T-cell (primary cell): ENCODE measurements around the gene RCN2. TPM values are rescaled to one million over a fixed set of nuclear protein-coding genes. Genes with fewer than 3 reads are reported as not detected.

Experiments used
- ATAC-seq, 4 experiments: fragments of 200-7000 bp in 3 of 4; fragments of 150-1000 bp in 1 of 4; cut with Tn5 transposase; replicated peaks in 1 of 4; 1 replicate in 3 of 4; 2 replicates in 1 of 4; pipeline ENCODE4 v1.10.0; 2021; ENCODE audit warnings: moderate library complexity in 3 of 4, mild to moderate bottlenecking in 2 of 4, moderate number of reproducible peaks in 1 of 4
- CTCF ChIA-PET, 2 donors: fragments of 300-600 bp; sonication (Branson Sonifier 250); formaldehyde crosslinking; loops; one replicate each; lab custom pipeline; 2022; ENCODE audit warnings: antibody characterized with exemption in 2 of 2; lab: Charles Lee
- POLR2A ChIA-PET, 2 donors: fragments of 300-600 bp; sonication (Branson Sonifier 250); formaldehyde crosslinking; loops; one replicate each; lab custom pipeline; 2022; ENCODE audit warnings: antibody characterized with exemption in 2 of 2; lab: Charles Lee
- DNase-seq, 35 experiments: peaks; one replicate each; pipeline versions ENCODE4 v3.0.0 to v3.0.0-alpha.2; 2013 to 2023
- H3K27ac ChIP-seq: one replicate; pipeline ENCODE4 v1.5.1; 2013; ENCODE audit warnings: low read length
- H3K27me3 ChIP-seq, 2 experiments: replicated peaks in 1 of 2; 1 replicate in 1 of 2; 2 replicates in 1 of 2; pipeline versions ENCODE4 v1.6.1 to v1.7.0; 2013; ENCODE audit warnings: low read length in 1 of 2, mixed read lengths in 1 of 2; ENCODE audit not compliant: control insufficient read depth in 2 of 2, insufficient read depth in 2 of 2; ENCODE audit errors: extremely low read depth in 1 of 2
- H3K36me3 ChIP-seq, 2 donors: 1 replicate in 1 of 2; 2 replicates in 1 of 2; pipeline versions ENCODE4 v1.6.1 to v1.7.0; 2013; ENCODE audit warnings: low read length in 1 of 2; ENCODE audit not compliant: control insufficient read depth in 2 of 2, insufficient read depth in 1 of 2; ENCODE audit errors: extremely low read depth in 1 of 2
- H3K4me1 ChIP-seq, 2 experiments: 1 replicate in 1 of 2; 2 replicates in 1 of 2; pipeline versions ENCODE4 v1.6.1 to v1.7.0; 2013; ENCODE audit warnings: low read length in 2 of 2, mixed read lengths in 1 of 2; ENCODE audit not compliant: insufficient read depth in 2 of 2, control insufficient read depth in 1 of 2; ENCODE audit errors: extremely low read depth in 1 of 2
- H3K4me3 ChIP-seq, 2 donors: 1 replicate in 1 of 2; 2 replicates in 1 of 2; pipeline versions ENCODE4 v1.5.1 to v1.7.0; 2013; ENCODE audit warnings: mild to moderate bottlenecking in 2 of 2, low read length in 1 of 2, moderate library complexity in 1 of 2; ENCODE audit not compliant: control insufficient read depth in 1 of 2; ENCODE audit errors: extremely low read depth in 1 of 2
- H3K9me3 ChIP-seq: 2 replicates; pipeline ENCODE4 v1.7.0; 2013
- H3K27ac Mint-ChIP-seq, 2 donors: one replicate each; pipeline ENCODE4 v1.8.0; 2020 to 2021; ENCODE audit warnings: mild to moderate bottlenecking in 2 of 2, mixed read lengths in 2 of 2
- H3K27me3 Mint-ChIP-seq, 2 donors: one replicate each; pipeline ENCODE4 v1.8.0; 2021 to 2022; ENCODE audit warnings: mixed read lengths in 2 of 2
- H3K36me3 Mint-ChIP-seq: one replicate; pipeline ENCODE4 v1.8.0; 2021; ENCODE audit warnings: mixed read lengths
- H3K4me1 Mint-ChIP-seq, 3 donors: one replicate each; pipeline ENCODE4 v1.8.0; 2020 to 2022; ENCODE audit warnings: mixed read lengths in 3 of 3, mild to moderate bottlenecking in 1 of 3
- H3K4me3 Mint-ChIP-seq, 3 donors: one replicate each; pipeline ENCODE4 v1.8.0; 2020 to 2022; ENCODE audit warnings: mild to moderate bottlenecking in 3 of 3, mixed read lengths in 3 of 3, moderate library complexity in 3 of 3
- H3K9me3 Mint-ChIP-seq, 3 donors: one replicate each; pipeline ENCODE4 v1.8.0; 2020 to 2022; ENCODE audit warnings: mixed read lengths in 3 of 3
- WGBS: methylation state at CpG from one replicate; pipeline ENCODE4 v1.1.5; 2013; ENCODE audit warnings: missing lambda C conversion rate; ENCODE audit not compliant: insufficient coverage; 5-methylcytosine and 5-hydroxymethylcytosine counted together
- total RNA-seq, 35 experiments: library from RNA in 6 of 35; stranded (reverse) in 6 of 35; fragments of 120-200 nt in 1 of 35; gene quantifications; one replicate each; pipeline versions ENCODE4 v1.2.1 to v1.2.4 and lab custom pipeline; 2013 to 2026

RCN2 gene
- total RNA-seq, 5 donors from 2014 or later (not counting 1 experiment from before 2014, with no cell fraction given): 20.5 to 26.7 (median 23.7) TPM

- Mint-ChIP-seq H3K9me3 (no peaks in the 10 kb centered on the region), H3K4me3 (no peak overlapping the region), H3K27ac (no peak overlapping the region), H3K27me3 (no peaks in the 10 kb centered on the region), H3K4me1 (peaks cover 2 to 13% (median 12%) of the 10 kb centered on the region in 3 donors), H3K36me3 (no peaks in the 10 kb centered on the region)
- H3K27ac ChIP-seq: no peak overlapping the region
- H3K4me1 ChIP-seq: no peaks in the 10 kb centered on the region
- DNase-seq (no peak), ATAC-seq (no peak)
- POLR2A ChIA-PET: no interaction called here
- no peak overlapping the region for H3K4me3 ChIP-seq
- peaks cover 0 to 9% of the 10 kb centered on the region in 2 experiments for H3K27me3 ChIP-seq
- H3K9me3 ChIP-seq: no peaks in the 10 kb centered on the region
- no peaks in the 10 kb centered on the region for H3K36me3 ChIP-seq
- CTCF ChIA-PET: interaction anchor here in 1 of 2 donors (0.5 kb wide), 1 partner anchor 1261 kb away, joined by 3 read pairs; no protein-coding TSS in a partner anchor
- WGBS: 94% methylated on average over 6 of the region's 7 CpGs
Measured at GRCh38 chr15:76979996-76980520, 48.5 kb downstream of the RCN2 start.

- Histone ChIP-seq H3K9me3 (no peaks in the 10 kb centered on the region), H3K36me3 (no peaks in the 10 kb centered on the region), H3K27me3 (peaks cover 0 to 9% of the 10 kb centered on the region in 2 experiments), H3K4me1 (peaks cover 0 to 8% of the 10 kb centered on the region in 2 experiments), H3K27ac (no peak overlapping the region), H3K4me3 (no peak overlapping the region)
- Mint-ChIP-seq H3K27ac (no peak overlapping the region), H3K4me1 (peaks cover 7 to 14% (median 10%) of the 10 kb centered on the region in 3 donors), H3K9me3 (no peaks in the 10 kb centered on the region), H3K36me3 (no peaks in the 10 kb centered on the region), H3K27me3 (no peaks in the 10 kb centered on the region), H3K4me3 (no peak overlapping the region)
- no peak for DNase-seq
- POLR2A ChIA-PET: no interaction called here
- no peak for ATAC-seq
- CTCF ChIA-PET: no interaction called here
- 96% methylated on average over 9 of the region's 9 CpGs for WGBS
Measured at GRCh38 chr15:76982356-76982755, 50.8 kb downstream of the RCN2 start.

- Histone ChIP-seq H3K27ac (no peak overlapping the region), H3K4me3 (no peak overlapping the region), H3K36me3 (no peaks in the 10 kb centered on the region), H3K4me1 (peaks cover 0 to 12% of the 10 kb centered on the region in 2 experiments), H3K27me3 (peaks cover 0 to 9% of the 10 kb centered on the region in 2 experiments), H3K9me3 (no peaks in the 10 kb centered on the region)
- 97% methylated on average over 4 of the region's 6 CpGs for WGBS
- ChIA-PET CTCF (no interaction called here), POLR2A (no interaction called here)
- ATAC-seq (no peak), DNase-seq (no peak)
- Mint-ChIP-seq H3K9me3 (no peaks in the 10 kb centered on the region), H3K4me3 (no peak overlapping the region), H3K27ac (no peak overlapping the region), H3K27me3 (no peaks in the 10 kb centered on the region), H3K36me3 (no peaks in the 10 kb centered on the region), H3K4me1 (peaks cover 7 to 16% (median 12%) of the 10 kb centered on the region in 3 donors)
Measured at GRCh38 chr15:76982756-76983155, 51.2 kb downstream of the RCN2 start.

- Mint-ChIP-seq H3K36me3 (no peaks in the 10 kb centered on the region), H3K4me1 (peaks cover 14 to 25% (median 22%) of the 10 kb centered on the region in 3 donors), H3K4me3 (no peak overlapping the region), H3K27me3 (no peaks in the 10 kb centered on the region), H3K9me3 (no peaks in the 10 kb centered on the region), H3K27ac (peak overlapping the region in 1 of 2 donors; percentile 13)
- ChIA-PET POLR2A (no interaction called here), CTCF (no interaction called here)
- ATAC-seq (no peak), DNase-seq (no peak)
- Histone ChIP-seq H3K36me3 (no peaks in the 10 kb centered on the region), H3K4me3 (no peak overlapping the region), H3K27me3 (peaks cover 0 to 9% of the 10 kb centered on the region in 2 experiments), H3K27ac (no peak overlapping the region), H3K9me3 (no peaks in the 10 kb centered on the region), H3K4me1 (peaks cover 4 to 22% of the 10 kb centered on the region in 2 experiments)
- 89% methylated on average over 3 of the region's 4 CpGs for WGBS
Measured at GRCh38 chr15:76983590-76984375, 52.2 kb downstream of the RCN2 start.

- ATAC-seq (peak in 3 of 4 experiments; percentile 43 to 60 (median 54)), DNase-seq (no peak)
- Histone ChIP-seq H3K27ac (no peak overlapping the region), H3K9me3 (no peaks in the 10 kb centered on the region), H3K4me3 (no peak overlapping the region), H3K4me1 (peaks cover 6 to 30% of the 10 kb centered on the region in 2 experiments), H3K27me3 (peaks cover 0 to 3% of the 10 kb centered on the region in 2 experiments), H3K36me3 (no peaks in the 10 kb centered on the region)
- Mint-ChIP-seq H3K36me3 (no peaks in the 10 kb centered on the region), H3K4me3 (no peak overlapping the region), H3K27ac (peak overlapping the region; percentile 43 to 61), H3K9me3 (no peaks in the 10 kb centered on the region), H3K4me1 (peaks cover 23 to 38% (median 27%) of the 10 kb centered on the region in 3 donors), H3K27me3 (no peaks in the 10 kb centered on the region)
- 30% methylated on average over 3 of the region's 3 CpGs for WGBS
- ChIA-PET CTCF (interaction anchor here in 1 of 2 donors (1.3 kb wide), 1 partner anchor 13 kb away, joined by 3 read pairs; no protein-coding TSS in a partner anchor), POLR2A (no interaction called here)
Measured at GRCh38 chr15:76986743-76987142, 55.2 kb downstream of the RCN2 start.

GRCh38 chr15:76987276-76987675 lies 55.7 kb downstream of the RCN2 start:
- no peak overlapping the region for H3K4me3 ChIP-seq
- POLR2A ChIA-PET: no interaction called here
- peaks cover 23 to 36% (median 27%) of the 10 kb centered on the region in 3 donors for H3K4me1 Mint-ChIP-seq

More at GRCh38 chr15:76987276-76987675, 55.7 kb downstream of the RCN2 start:
- no peak for ATAC-seq
- Mint-ChIP-seq H3K9me3 (no peaks in the 10 kb centered on the region), H3K27me3 (no peaks in the 10 kb centered on the region), H3K27ac (no peak overlapping the region), H3K36me3 (no peaks in the 10 kb centered on the region), H3K4me3 (no peak overlapping the region)
- no peak for DNase-seq
- 90% methylated on average over 2 of the region's 6 CpGs for WGBS
- H3K36me3 ChIP-seq: no peaks in the 10 kb centered on the region
- peaks cover 0 to 3% of the 10 kb centered on the region in 2 experiments for H3K27me3 ChIP-seq
- H3K27ac ChIP-seq: no peak overlapping the region
- no peaks in the 10 kb centered on the region for H3K9me3 ChIP-seq
- CTCF ChIA-PET: interaction anchor here in 1 of 2 donors (0.7 to 1.3 kb wide), 2 partner anchors 14 to 45 kb away, joined by 3 to 8 read pairs; no protein-coding TSS in a partner anchor
- H3K4me1 ChIP-seq: peaks cover 6 to 30% of the 10 kb centered on the region in 2 experiments
